B cell (primary cell): ENCODE data around the gene LRRC4B.

Experiments used
- CTCF ChIP-seq: fragments of 200-600 bp; IDR thresholded peaks from one replicate; pipeline ENCODE4 v1.8.0; 2022; ENCODE audit warnings: antibody characterized with exemption, mild to moderate bottlenecking
- EZH2 ChIP-seq: IDR thresholded peaks from 2 replicates; pipeline ENCODE4 v1.6.1; 2012; ENCODE audit warnings: borderline replicate concordance, low read depth, mild to moderate bottlenecking, moderate library complexity, low read length; ENCODE audit not compliant: insufficient read depth, poor library complexity, severe bottlenecking

DNA sequence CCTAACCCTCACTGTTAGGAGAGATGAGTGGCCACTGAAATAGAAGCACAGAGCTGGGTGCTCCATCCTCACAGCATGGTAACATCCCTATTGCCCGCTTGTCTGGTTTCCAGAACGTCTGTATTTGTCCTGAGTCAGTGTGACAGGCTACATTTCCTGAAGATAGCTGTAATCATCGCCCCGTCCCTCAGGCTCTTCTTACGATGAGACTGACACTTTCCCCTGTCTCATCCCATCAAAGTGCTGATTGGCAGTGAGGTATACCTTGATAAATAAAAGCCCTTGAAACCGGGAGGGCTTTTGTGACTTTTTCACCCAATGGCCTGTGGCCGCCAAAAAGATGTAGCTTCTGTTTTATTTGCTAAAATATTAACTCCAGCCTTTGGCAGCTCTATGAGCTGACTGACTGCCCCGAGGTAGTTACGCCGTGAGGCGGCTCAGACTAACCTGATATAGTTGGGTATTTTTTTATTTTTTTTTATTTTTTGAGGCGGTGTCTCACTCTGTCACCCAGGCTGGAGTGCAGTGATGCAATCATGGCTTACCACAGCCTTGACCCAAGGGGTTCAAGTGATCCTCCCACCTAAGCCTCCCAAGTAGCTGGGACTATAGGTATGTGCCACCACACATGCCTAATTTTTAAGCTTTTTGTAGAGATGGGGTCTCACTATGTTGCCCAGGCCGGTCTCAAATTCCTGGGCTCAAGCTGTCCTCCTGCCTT lies 5.7 kb upstream of the LRRC4B start:
- TF ChIP-seq EZH2 (no peak), CTCF (no peak)
